CD4-positive, CD25-positive, alpha-beta regulatory T cell (primary cell): Measurements from ENCODE around the gene SEMA3A. TPM values are rescaled to one million over a fixed set of nuclear protein-coding genes. Genes with fewer than 3 reads are reported as not detected.

Experiments
- ATAC-seq, 2 donors: fragments of 150-1000 bp; cut with Tn5 transposase; one replicate each; pipeline ENCODE4 v1.10.0; 2021; ENCODE audit warnings: low read depth in 2 of 2, moderate number of reproducible peaks in 2 of 2, moderate library complexity in 1 of 2
- DNase-seq, 3 donors: peaks; one replicate each; pipeline versions ENCODE4 v3.0.0 to v3.0.0-alpha.2; 2012 to 2022; ENCODE audit warnings: mixed read lengths in 1 of 3
- H3K27ac ChIP-seq: one replicate; pipeline ENCODE4 v1.7.0; 2013; ENCODE audit warnings: mild to moderate bottlenecking, low read length; ENCODE audit not compliant: insufficient read depth, poor library complexity, severe bottlenecking
- H3K27me3 ChIP-seq: one replicate; pipeline ENCODE4 v1.7.0; 2013; ENCODE audit warnings: low read length; ENCODE audit not compliant: control insufficient read depth, insufficient read depth
- H3K36me3 ChIP-seq: one replicate; pipeline ENCODE4 v1.7.0; 2013; ENCODE audit warnings: mild to moderate bottlenecking, low read length, moderate library complexity; ENCODE audit not compliant: control insufficient read depth, insufficient read depth
- H3K4me1 ChIP-seq: 2 replicates; pipeline ENCODE4 v1.7.0; 2013; ENCODE audit warnings: mild to moderate bottlenecking, low read length; ENCODE audit not compliant: insufficient read depth, control insufficient read depth, poor library complexity, severe bottlenecking
- H3K4me3 ChIP-seq: one replicate; pipeline ENCODE4 v1.7.0; 2013; ENCODE audit warnings: low read depth, mild to moderate bottlenecking, low read length, moderate library complexity
- H3K9me3 ChIP-seq, 2 experiments: 1 replicate in 1 of 2; 2 replicates in 1 of 2; pipeline ENCODE4 v1.7.0; 2013; ENCODE audit warnings: low read length in 2 of 2, mild to moderate bottlenecking in 1 of 2, moderate library complexity in 1 of 2; ENCODE audit not compliant: control insufficient read depth in 2 of 2
- H3K27ac Mint-ChIP-seq, 3 donors: one replicate each; pipeline ENCODE4 v1.8.0; 2020 to 2022; ENCODE audit warnings: mild to moderate bottlenecking in 3 of 3, mixed read lengths in 3 of 3, moderate library complexity in 2 of 3
- H3K27me3 Mint-ChIP-seq: one replicate; pipeline ENCODE4 v1.8.0; 2022; ENCODE audit warnings: mild to moderate bottlenecking, mixed read lengths
- H3K36me3 Mint-ChIP-seq: one replicate; pipeline ENCODE4 v1.8.0; 2020; ENCODE audit warnings: mixed read lengths
- H3K4me1 Mint-ChIP-seq, 4 donors: one replicate each; pipeline ENCODE4 v1.8.0; 2020 to 2022; ENCODE audit warnings: mixed read lengths in 4 of 4, mild to moderate bottlenecking in 1 of 4
- H3K4me3 Mint-ChIP-seq, 4 donors: one replicate each; pipeline ENCODE4 v1.8.0; 2020 to 2022; ENCODE audit warnings: mild to moderate bottlenecking in 4 of 4, mixed read lengths in 4 of 4, moderate library complexity in 3 of 4
- H3K9me3 Mint-ChIP-seq, 7 donors: one replicate each; pipeline ENCODE4 v1.8.0; 2020 to 2022; ENCODE audit warnings: mixed read lengths in 7 of 7, mild to moderate bottlenecking in 3 of 7, moderate library complexity in 2 of 7
- polyA plus RNA-seq, 4 donors: library from polyadenylated mRNA; unstranded; fragments of 300-500 nt; fragmentation: Illumina TruSeq; gene quantifications; one replicate each; pipeline ENCODE4 v1.2.3, GENCODE V29; 2021
- total RNA-seq: library from RNA; stranded (reverse); gene quantifications from one replicate; pipeline ENCODE4 v1.2.3, GENCODE V29; 2022

SEMA3A gene
- total and polyA plus RNA-seq, 5 donors from 2014 or later: not detected

DNA sequence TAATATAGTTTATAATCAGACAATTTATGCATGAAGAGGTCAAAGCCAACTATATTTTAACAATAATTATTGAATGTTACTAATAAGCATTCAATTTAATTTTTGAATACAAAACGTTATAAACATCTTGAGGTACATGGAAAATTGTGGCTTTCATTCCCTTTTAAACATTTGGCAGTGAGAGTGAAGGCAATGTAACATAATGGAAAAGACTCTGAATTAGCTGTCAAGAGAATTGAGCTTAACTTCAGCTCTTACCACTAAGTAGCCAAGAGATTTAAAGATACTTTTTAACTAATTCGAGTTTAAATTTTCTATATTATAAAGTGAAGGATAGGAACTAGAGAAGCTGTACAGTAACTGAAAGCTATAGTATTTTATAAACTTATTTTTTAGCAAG is 98.6 kb downstream of the SEMA3A start:
- Histone ChIP-seq H3K36me3 (no peaks in the 10 kb centered on the region), H3K4me3 (no peak overlapping the region), H3K4me1 (no peaks in the 10 kb centered on the region), H3K27me3 (no peaks in the 10 kb centered on the region), H3K27ac (no peak overlapping the region), H3K9me3 (peaks cover 0 to 2% of the 10 kb centered on the region in 2 experiments)
- no peaks in the 10 kb centered on the region for H3K36me3 Mint-ChIP-seq
- ATAC-seq: no peak
- H3K4me1 Mint-ChIP-seq: peaks cover 0 to 29% (median 4%) of the 10 kb centered on the region in 4 donors
- no peak for DNase-seq
- H3K4me3 Mint-ChIP-seq: no peak overlapping the region
- H3K27me3 Mint-ChIP-seq: no peaks in the 10 kb centered on the region
- no peak overlapping the region for H3K27ac Mint-ChIP-seq
- peaks cover 0 to 11% (median 3%) of the 10 kb centered on the region in 7 donors for H3K9me3 Mint-ChIP-seq

- H3K4me1 Mint-ChIP-seq: peaks cover 0 to 37% (median 5%) of the 10 kb centered on the region in 4 donors
- no peak overlapping the region for H3K27ac ChIP-seq
- H3K9me3 ChIP-seq: peaks cover 0 to 4% of the 10 kb centered on the region in 2 experiments
- peak overlapping the region; percentile 12 to 68 (median 51) for H3K4me3 Mint-ChIP-seq
- H3K4me3 ChIP-seq: no peak overlapping the region
- H3K27me3 ChIP-seq: no peaks in the 10 kb centered on the region
- ATAC-seq: peak; percentile 52 to 56
- H3K9me3 Mint-ChIP-seq: peaks cover 0 to 9% (median 5%) of the 10 kb centered on the region in 7 donors
- DNase-seq: peak in 2 of 3 donors; percentile 9 to 72
- no peaks in the 10 kb centered on the region for H3K27me3 Mint-ChIP-seq
- H3K4me1 ChIP-seq: no peaks in the 10 kb centered on the region
- H3K36me3 ChIP-seq: no peaks in the 10 kb centered on the region
- H3K27ac Mint-ChIP-seq: peak overlapping the region; percentile 41 to 57 (median 48)
- no peaks in the 10 kb centered on the region for H3K36me3 Mint-ChIP-seq
Measured at GRCh38 chr7:84092207-84092606, 102.4 kb downstream of the SEMA3A start.

GRCh38 chr7:84091318-84091717 is 103.3 kb downstream of the SEMA3A start:
- H3K4me1 ChIP-seq: no peaks in the 10 kb centered on the region
- peaks cover 0 to 9% (median 5%) of the 10 kb centered on the region in 7 donors for H3K9me3 Mint-ChIP-seq
- peak overlapping the region in 2 of 3 donors; percentile 60 to 75 for H3K27ac Mint-ChIP-seq
- DNase-seq (peak in 1 of 3 donors; percentile 5), ATAC-seq (no peak)
- peaks cover 0 to 34% (median 5%) of the 10 kb centered on the region in 4 donors for H3K4me1 Mint-ChIP-seq
- peak overlapping the region in 2 of 4 donors; percentile 22 to 68 for H3K4me3 Mint-ChIP-seq
- peaks cover 0 to 4% of the 10 kb centered on the region in 2 experiments for H3K9me3 ChIP-seq
- H3K27ac ChIP-seq: no peak overlapping the region
- H3K36me3 ChIP-seq: no peaks in the 10 kb centered on the region
- peak overlapping the region; percentile 7 for H3K4me3 ChIP-seq
- H3K27me3 Mint-ChIP-seq: no peaks in the 10 kb centered on the region
- H3K36me3 Mint-ChIP-seq: no peaks in the 10 kb centered on the region
- no peaks in the 10 kb centered on the region for H3K27me3 ChIP-seq

GRCh38 chr7:84088802-84089201 is 105.8 kb downstream of the SEMA3A start:
- no peak overlapping the region for H3K4me3 ChIP-seq
- peaks cover 0 to 9% (median 5%) of the 10 kb centered on the region in 7 donors for H3K9me3 Mint-ChIP-seq
- H3K4me3 Mint-ChIP-seq: no peak overlapping the region
- peaks cover 0 to 2% of the 10 kb centered on the region in 2 experiments for H3K9me3 ChIP-seq
- H3K36me3 Mint-ChIP-seq: no peaks in the 10 kb centered on the region
- DNase-seq: no peak
- H3K36me3 ChIP-seq: no peaks in the 10 kb centered on the region
- no peak overlapping the region for H3K27ac ChIP-seq
- peaks cover 0 to 27% (median 4%) of the 10 kb centered on the region in 4 donors for H3K4me1 Mint-ChIP-seq
- no peaks in the 10 kb centered on the region for H3K27me3 ChIP-seq
- H3K27ac Mint-ChIP-seq: no peak overlapping the region
- no peaks in the 10 kb centered on the region for H3K4me1 ChIP-seq
- no peaks in the 10 kb centered on the region for H3K27me3 Mint-ChIP-seq
- ATAC-seq: no peak

DNA sequence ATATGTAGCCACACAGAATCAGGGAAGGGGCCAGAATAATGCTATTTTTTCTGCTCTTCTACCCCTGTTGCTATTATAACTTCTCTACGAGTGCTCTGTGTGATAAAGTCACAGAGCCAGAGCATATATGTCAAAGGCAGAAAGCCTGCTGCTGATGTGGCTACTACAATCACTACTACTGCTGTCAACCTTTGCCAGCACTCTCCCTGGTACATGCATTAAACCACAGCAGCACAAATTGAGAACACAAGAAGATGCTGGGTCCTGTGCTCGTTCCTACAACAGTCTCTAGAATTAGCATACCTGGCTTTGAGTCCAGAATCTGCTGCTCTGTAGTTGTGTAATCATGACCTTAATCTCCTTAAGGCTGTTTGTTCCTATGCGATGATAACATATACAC is 108.6 kb downstream of the SEMA3A start:
- peaks cover 5% of the 10 kb centered on the region for H3K27me3 Mint-ChIP-seq
- H3K27ac Mint-ChIP-seq: no peak overlapping the region
- H3K4me3 Mint-ChIP-seq: no peak overlapping the region
- Histone ChIP-seq H3K36me3 (no peaks in the 10 kb centered on the region), H3K27ac (no peak overlapping the region), H3K4me3 (no peak overlapping the region), H3K27me3 (no peaks in the 10 kb centered on the region), H3K9me3 (peaks cover 0 to 2% of the 10 kb centered on the region in 2 experiments), H3K4me1 (no peaks in the 10 kb centered on the region)
- ATAC-seq (no peak), DNase-seq (no peak)
- H3K9me3 Mint-ChIP-seq: peaks cover 0 to 7% (median 2%) of the 10 kb centered on the region in 7 donors
- H3K4me1 Mint-ChIP-seq: peaks cover 0 to 11% (median 2%) of the 10 kb centered on the region in 4 donors
- no peaks in the 10 kb centered on the region for H3K36me3 Mint-ChIP-seq

DNA sequence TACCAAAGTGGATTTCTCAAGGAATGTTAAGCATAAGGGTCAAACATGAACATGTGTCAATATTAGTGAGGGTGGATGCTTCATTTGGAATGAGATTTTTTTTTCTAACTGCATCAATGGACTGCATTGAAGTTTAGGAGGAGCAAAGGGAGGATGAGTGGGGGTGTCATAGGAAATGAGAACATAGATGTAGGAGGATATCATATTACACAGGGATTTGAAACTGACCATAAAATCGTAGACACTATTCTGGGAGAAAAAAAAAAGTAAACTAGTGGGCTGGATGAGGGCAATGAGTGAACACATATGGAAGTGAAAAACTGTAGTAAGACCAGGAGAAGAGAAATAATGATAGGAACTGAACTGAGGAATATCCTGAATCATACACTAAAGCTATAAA is 109.4 kb downstream of the SEMA3A start:
- Histone ChIP-seq H3K27ac (no peak overlapping the region), H3K9me3 (peaks cover 0 to under 1% of the 10 kb centered on the region in 2 experiments), H3K27me3 (no peaks in the 10 kb centered on the region), H3K4me1 (no peaks in the 10 kb centered on the region), H3K4me3 (no peak overlapping the region), H3K36me3 (no peaks in the 10 kb centered on the region)
- no peaks in the 10 kb centered on the region for H3K36me3 Mint-ChIP-seq
- no peak for ATAC-seq
- no peak overlapping the region for H3K4me3 Mint-ChIP-seq
- no peak for DNase-seq
- H3K27me3 Mint-ChIP-seq: peaks cover 5% of the 10 kb centered on the region
- H3K9me3 Mint-ChIP-seq: peaks cover 0 to 4% (median 0%) of the 10 kb centered on the region in 7 donors
- no peak overlapping the region for H3K27ac Mint-ChIP-seq
- peaks cover 0 to 6% (median under 1%) of the 10 kb centered on the region in 4 donors for H3K4me1 Mint-ChIP-seq

GRCh38 chr7:84083846-84084245 is 110.7 kb downstream of the SEMA3A start:
- Mint-ChIP-seq H3K27me3 (peaks cover 5% of the 10 kb centered on the region), H3K4me1 (peaks cover 0 to 6% (median under 1%) of the 10 kb centered on the region in 4 donors), H3K9me3 (peaks cover 0 to 4% (median 0%) of the 10 kb centered on the region in 7 donors), H3K4me3 (no peak overlapping the region), H3K27ac (no peak overlapping the region), H3K36me3 (no peaks in the 10 kb centered on the region)
- DNase-seq (no peak), ATAC-seq (no peak)
- Histone ChIP-seq H3K4me3 (no peak overlapping the region), H3K36me3 (no peaks in the 10 kb centered on the region), H3K4me1 (no peaks in the 10 kb centered on the region), H3K27ac (no peak overlapping the region), H3K9me3 (no peaks in the 10 kb centered on the region), H3K27me3 (no peaks in the 10 kb centered on the region)

- no peak for ATAC-seq
- Histone ChIP-seq H3K27me3 (no peaks in the 10 kb centered on the region), H3K9me3 (no peaks in the 10 kb centered on the region), H3K4me3 (no peak overlapping the region), H3K4me1 (no peaks in the 10 kb centered on the region), H3K27ac (no peak overlapping the region), H3K36me3 (no peaks in the 10 kb centered on the region)
- Mint-ChIP-seq H3K27ac (no peak overlapping the region), H3K36me3 (no peaks in the 10 kb centered on the region), H3K4me1 (peaks cover 0 to 3% (median under 1%) of the 10 kb centered on the region in 4 donors), H3K4me3 (no peak overlapping the region), H3K27me3 (peaks cover 5% of the 10 kb centered on the region), H3K9me3 (peaks cover 0 to 4% (median 0%) of the 10 kb centered on the region in 7 donors)
- peak in 1 of 3 donors; percentile 7 for DNase-seq
Measured at GRCh38 chr7:84081973-84082522, 112.5 kb downstream of the SEMA3A start.
